GM12878 (cell line): Measurements from ENCODE around the gene PSMD1. TPM values are rescaled to one million over a fixed set of nuclear protein-coding genes. Genes with fewer than 3 reads are reported as not detected.

Experiments
- ATAC-seq: fragments of 200-7000 bp; cut with Tn5 transposase; 3 replicates; pipeline ENCODE4 v1.9.1; 2020; ENCODE audit warnings: mild to moderate bottlenecking, moderate library complexity
- BruUV-seq: library from RNA; stranded (reverse); fragments of 400-500 nt; replicated peaks from 2 replicates; lab custom pipeline; 2021; lab: Mats Ljungman, UMichigan
- CTCF ChIA-PET: fragments of 300-600 bp; sonication (Branson Sonifier 250); formaldehyde crosslinking; extraction: SDS; loops from one replicate; lab custom pipeline; 2021; ENCODE audit warnings: inconsistent platforms; lab: Yijun Ruan, JAX
- POLR2A ChIA-PET: fragments of 350-600 bp; formaldehyde crosslinking; extraction: SDS; loops from one replicate; lab custom pipeline; 2021; ENCODE audit warnings: inconsistent platforms; lab: Charles Lee
- RAD21 ChIA-PET: fragments of 300-600 bp; sonication (Branson Sonifier 250); formaldehyde crosslinking; loops from one replicate; lab custom pipeline; 2023; ENCODE audit warnings: antibody characterized with exemption; ENCODE audit not compliant: unreplicated experiment; lab: Charles Lee
- SMC1A ChIA-PET: fragments of 300-600 bp; sonication (Branson Sonifier 250); formaldehyde crosslinking; loops from one replicate; lab custom pipeline; 2023; ENCODE audit not compliant: unreplicated experiment, uncharacterized antibody; lab: Charles Lee
- DNase-seq: peaks from one replicate; pipeline ENCODE4 v3.0.0-alpha.2; 2011; ENCODE audit warnings: low read depth, low spot score
- FAIRE-seq: peaks from 3 replicates; lab custom pipeline; 2011; peaks lifted over from hg19 to GRCh38; lab: Jason Lieb, UNC
- H2AFZ ChIP-seq: 2 replicates; pipeline ENCODE4 v1.6.0; 2011; ENCODE audit warnings: low read depth, low read length, control low read depth; ENCODE audit not compliant: control insufficient read depth
- H3K27ac ChIP-seq: 2 replicates; pipeline ENCODE4 v1.5.1; 2011; ENCODE audit warnings: control low read depth; ENCODE audit not compliant: control insufficient read depth, insufficient read depth
- H3K27me3 ChIP-seq, 2 experiments: replicated peaks in 1 of 2; 2 replicates each; pipeline versions ENCODE4 v1.6.0 to v1.6.1; 2011; ENCODE audit warnings: low read length in 1 of 2; ENCODE audit not compliant: control insufficient read depth in 2 of 2, insufficient read depth in 2 of 2
- H3K36me3 ChIP-seq, 2 experiments: 2 replicates each; pipeline ENCODE4 v1.5.1; 2011; ENCODE audit warnings: low read length in 1 of 2; ENCODE audit not compliant: control insufficient read depth in 2 of 2, insufficient read depth in 2 of 2
- H3K4me1 ChIP-seq: 2 replicates; pipeline ENCODE4 v1.6.1; 2011; ENCODE audit warnings: mild to moderate bottlenecking, low read length, moderate library complexity, mixed read lengths; ENCODE audit not compliant: control insufficient read depth, insufficient read depth
- H3K4me2 ChIP-seq: 2 replicates; pipeline ENCODE4 v1.6.0; 2011; ENCODE audit warnings: control low read depth; ENCODE audit not compliant: control insufficient read depth, insufficient read depth
- H3K4me3 ChIP-seq: fragments of 200-600 bp; sonication (generic); 2 replicates; pipeline ENCODE4 v1.5.1; 2016
- H3K79me2 ChIP-seq: 2 replicates; pipeline ENCODE4 v1.6.0; 2011; ENCODE audit warnings: low read length; ENCODE audit not compliant: control insufficient read depth, insufficient read depth
- H3K9ac ChIP-seq: 2 replicates; pipeline ENCODE4 v1.8.0; 2011; ENCODE audit warnings: low read length, control low read depth, mixed read lengths; ENCODE audit not compliant: control insufficient read depth, insufficient read depth
- H3K9me3 ChIP-seq: replicated peaks from 3 replicates; pipeline ENCODE4 v1.5.1; 2011; ENCODE audit warnings: mild to moderate bottlenecking, low read length; ENCODE audit not compliant: control insufficient read depth, insufficient read depth
- H4K20me1 ChIP-seq: 2 replicates; pipeline ENCODE4 v1.6.0; 2011; ENCODE audit not compliant: control insufficient read depth, insufficient read depth
- ASH2L ChIP-seq: fragments of 300-600, 200-600 bp; sonication (generic); IDR thresholded peaks from 2 replicates; pipeline ENCODE4 v1.6.1; 2017; ENCODE audit warnings: low read depth, mild to moderate bottlenecking, borderline replicate concordance
- BHLHE40 ChIP-seq, 2 experiments: fragments of 450-650 bp in 1 of 2; IDR thresholded peaks; 2 replicates each; pipeline ENCODE4 v1.6.1; 2011 to 2017; ENCODE audit warnings: low read depth in 2 of 2, borderline replicate concordance in 1 of 2, improper control_type of control experiment in 1 of 2, low read length in 1 of 2, mild to moderate bottlenecking in 1 of 2
- CEBPB ChIP-seq, 2 experiments: fragments of 150-350 bp in 1 of 2; IDR thresholded peaks; 2 replicates each; pipeline ENCODE4 v1.6.1; 2012 to 2014; ENCODE audit warnings: low read depth in 2 of 2, low read length in 2 of 2, borderline replicate concordance in 1 of 2, inconsistent platforms in 1 of 2
- ESRRA ChIP-seq: IDR thresholded peaks from 2 replicates; pipeline ENCODE4 v1.6.1; 2012; ENCODE audit warnings: mild to moderate bottlenecking, low read length, improper control_type of control experiment
- FOXK2 ChIP-seq: fragments of 450-650 bp; IDR thresholded peaks from 2 replicates; pipeline ENCODE4 v1.6.1; 2017; ENCODE audit warnings: mild to moderate bottlenecking, moderate library complexity
- MYC ChIP-seq: IDR thresholded peaks from 2 replicates; pipeline ENCODE4 v1.6.1; 2011; ENCODE audit warnings: mild to moderate bottlenecking, low read length, moderate library complexity, inconsistent platforms; ENCODE audit not compliant: insufficient read depth, insufficient replicate concordance, insufficient read length, severe bottlenecking
- PAX8 ChIP-seq: fragments of 450-650 bp; IDR thresholded peaks from 2 replicates; pipeline ENCODE4 v1.6.1; 2017; ENCODE audit warnings: mild to moderate bottlenecking, moderate library complexity
- SIN3A ChIP-seq: IDR thresholded peaks from 2 replicates; pipeline ENCODE4 v1.6.1; 2012; ENCODE audit warnings: low read depth, low read length, improper control_type of control experiment
- SMAD5 ChIP-seq: IDR thresholded peaks from 2 replicates; pipeline ENCODE4 v1.6.1; 2016; ENCODE audit warnings: antibody characterized with exemption, low read depth
- SREBF1 ChIP-seq: IDR thresholded peaks from 2 replicates; pipeline ENCODE4 v1.6.1; 2012; ENCODE audit warnings: mild to moderate bottlenecking, low read length
- WGBS: methylation state at CpG from one replicate; pipeline ENCODE4 v1.1.6; 2016; ENCODE audit warnings: low lambda C conversion rate; ENCODE audit not compliant: insufficient replicate concordance, insufficient coverage; ENCODE audit errors: missing lambda C conversion rate; 5-methylcytosine and 5-hydroxymethylcytosine counted together
- in situ Hi-C: fragments of 300-500 bp; cut with MboI; formaldehyde crosslinking; loops from 9 replicates; pipeline ENCODE4 v1.14.3; 2018; ENCODE audit warnings: mixed read lengths
- intact Hi-C: fragments of 100-400 bp; cut with micrococcal nuclease; formaldehyde crosslinking; loops from one replicate; pipeline ENCODE4 v1.14.2; 2022; ENCODE audit not compliant: unreplicated experiment
- polyA plus RNA-seq, 11 experiments: library from polyadenylated mRNA; depleted of rRNA in 4 of 11; unstranded in 6 of 11; stranded (reverse) in 5 of 11; fragments of >200 nt; fragmentation: Nextera tagmentation in 4 of 11; fragmentation: Illumina TruSeq in 1 of 11; extraction: Ambion mirVana in 4 of 11; extraction: Trizol in 1 of 11; gene quantifications; 1 replicate in 1 of 11; 2 replicates in 10 of 11; pipeline versions ENCODE4 v1.2.1 to v1.2.3, GENCODE V29; 2011 to 2016; ENCODE audit warnings: inconsistent platforms in 2 of 11, missing spikeins in 2 of 11, low read depth in 1 of 11
- total RNA-seq, 4 experiments: library from RNA; depleted of rRNA in 3 of 4; stranded (reverse); fragments of >200 nt in 3 of 4; fragmentation: Illumina TruSeq in 1 of 4; extraction: Trizol in 1 of 4; gene quantifications; 2 replicates each; pipeline versions ENCODE4 v1.2.1 to v1.2.3, GENCODE V29; 2013 to 2021
- TF ChIP-seq, protein P1 (sequence below): IDR thresholded peaks from 2 replicates; pipeline ENCODE4 v1.6.1; 2011; ENCODE audit warnings: low read depth, low read length, improper control_type of control experiment, borderline replicate concordance
- TF ChIP-seq, protein P2 (sequence below): fragments of 450-650 bp; IDR thresholded peaks from 2 replicates; pipeline ENCODE4 v1.6.1; 2017; ENCODE audit warnings: borderline replicate concordance
- TF ChIP-seq, protein P3 (sequence below): fragments of 450-650 bp; IDR thresholded peaks from 2 replicates; pipeline ENCODE4 v1.6.1; 2016; ENCODE audit warnings: mild to moderate bottlenecking
- TF ChIP-seq, protein P4 (sequence below): IDR thresholded peaks from 2 replicates; pipeline ENCODE4 v1.6.1; 2012; ENCODE audit warnings: low read depth, low read length, improper control_type of control experiment
- TF ChIP-seq, protein P5 (sequence below): fragments of 450-650 bp; IDR thresholded peaks from 2 replicates; pipeline ENCODE4 v1.6.1; 2016; ENCODE audit warnings: mild to moderate bottlenecking

PSMD1 gene
- total and polyA plus RNA-seq, 10 of the 15 experiments (the other 5 are each of a cell fraction or from before 2014, with no cell fraction given), result 87.4 to 220 (median 139) TPM

DNA sequence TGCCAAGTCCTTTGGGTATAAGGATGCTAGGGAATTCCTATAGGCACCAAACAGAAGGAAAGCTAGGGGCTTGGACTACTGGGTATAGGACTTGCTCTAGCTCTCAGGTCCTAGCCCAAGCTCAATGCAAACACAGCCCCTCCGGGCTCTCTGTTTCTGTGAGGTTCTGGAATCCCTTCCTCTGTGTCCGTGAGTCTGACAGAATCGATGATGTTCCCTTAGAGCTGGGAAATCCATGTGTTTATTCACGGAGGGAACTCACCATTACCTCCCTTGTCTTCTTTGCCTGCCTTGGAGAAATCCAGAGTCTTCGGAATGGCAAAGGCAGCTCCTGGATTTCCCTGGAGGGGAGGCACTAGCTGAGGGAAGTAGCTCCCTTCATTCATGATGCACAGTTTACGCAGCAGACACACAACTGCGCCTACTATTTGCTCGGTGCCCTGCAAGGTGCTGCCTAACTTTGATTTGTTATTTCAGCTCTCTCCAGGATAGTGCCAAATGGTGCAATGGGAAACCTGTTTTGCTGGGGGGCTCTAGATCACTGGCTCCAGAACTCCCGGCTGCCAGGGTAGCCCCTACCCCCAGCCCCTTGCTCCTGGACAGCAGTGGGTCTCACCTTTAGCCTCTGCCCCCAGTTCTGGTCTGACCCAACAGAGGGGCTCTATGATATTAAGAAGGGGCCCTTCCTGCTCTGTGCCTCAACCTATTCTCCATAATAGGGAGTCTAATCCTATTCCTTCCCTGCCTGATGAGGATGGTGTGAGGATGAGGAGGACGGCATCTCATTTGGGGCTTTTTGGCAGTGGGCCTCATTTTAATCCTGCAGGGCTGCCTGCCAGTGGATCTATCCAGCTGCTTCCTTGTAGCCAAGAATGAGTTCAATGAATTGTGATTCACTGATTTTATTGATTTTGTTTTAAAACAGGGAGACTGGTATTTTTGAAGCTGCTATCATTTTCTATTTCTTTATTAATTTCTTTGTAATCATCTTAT, 8.4 kb upstream of the PSMD1 start:
- in situ Hi-C loops, result no loop called here
- ATAC-seq (no peak), FAIRE-seq (no peak), DNase-seq (no peak)
- Histone ChIP-seq H3K36me3 (no peaks in the 10 kb centered on the region), H3K79me2 (no peaks in the 10 kb centered on the region), H4K20me1 (no peaks in the 10 kb centered on the region), H3K4me3 (no peak overlapping the region), H3K4me2 (no peak overlapping the region), H3K4me1 (peaks cover 7% of the 10 kb centered on the region; the same call in 1 of the 2 replicates), H3K27me3 (peaks cover 0 to 2% of the 10 kb centered on the region in 2 experiments; a peak in 2 of 4 replicates), H3K9me3 (no peaks in the 10 kb centered on the region), H3K9ac (no peak overlapping the region), H2AFZ (no peak overlapping the region), H3K27ac (no peak overlapping the region)
- no TSS peak for BruUV-seq
- CTCF ChIA-PET, result interaction anchor here (0.6 to 2.9 kb wide), 6 partner anchors 8 to 202 kb away, joined by 3 to 9 read pairs (median 3); partner anchors contain the start of gene PSMD1
- intact Hi-C loops, result no loop called here
- TF ChIP-seq MYC, result no peak
- TF ChIP-seq PAX8, result no peak
- no peak for TF ChIP-seq BHLHE40 (IDR thresholded peaks at IDR 0.05; ENCODE audit: borderline replicate concordance in 1 of 2, low read depth in 2 of 2, low read length in 1 of 2)
- no peak for TF ChIP-seq ESRRA
- TF ChIP-seq ASH2L, result no peak
- TF ChIP-seq, protein P1, sequence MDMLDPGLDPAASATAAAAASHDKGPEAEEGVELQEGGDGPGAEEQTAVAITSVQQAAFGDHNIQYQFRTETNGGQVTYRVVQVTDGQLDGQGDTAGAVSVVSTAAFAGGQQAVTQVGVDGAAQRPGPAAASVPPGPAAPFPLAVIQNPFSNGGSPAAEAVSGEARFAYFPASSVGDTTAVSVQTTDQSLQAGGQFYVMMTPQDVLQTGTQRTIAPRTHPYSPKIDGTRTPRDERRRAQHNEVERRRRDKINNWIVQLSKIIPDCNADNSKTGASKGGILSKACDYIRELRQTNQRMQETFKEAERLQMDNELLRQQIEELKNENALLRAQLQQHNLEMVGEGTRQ, result no peak
- TF ChIP-seq, protein P2, sequence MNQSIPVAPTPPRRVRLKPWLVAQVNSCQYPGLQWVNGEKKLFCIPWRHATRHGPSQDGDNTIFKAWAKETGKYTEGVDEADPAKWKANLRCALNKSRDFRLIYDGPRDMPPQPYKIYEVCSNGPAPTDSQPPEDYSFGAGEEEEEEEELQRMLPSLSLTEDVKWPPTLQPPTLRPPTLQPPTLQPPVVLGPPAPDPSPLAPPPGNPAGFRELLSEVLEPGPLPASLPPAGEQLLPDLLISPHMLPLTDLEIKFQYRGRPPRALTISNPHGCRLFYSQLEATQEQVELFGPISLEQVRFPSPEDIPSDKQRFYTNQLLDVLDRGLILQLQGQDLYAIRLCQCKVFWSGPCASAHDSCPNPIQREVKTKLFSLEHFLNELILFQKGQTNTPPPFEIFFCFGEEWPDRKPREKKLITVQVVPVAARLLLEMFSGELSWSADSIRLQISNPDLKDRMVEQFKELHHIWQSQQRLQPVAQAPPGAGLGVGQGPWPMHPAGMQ, result no peak
- no peak for TF ChIP-seq SREBF1
- TF ChIP-seq, protein P3, sequence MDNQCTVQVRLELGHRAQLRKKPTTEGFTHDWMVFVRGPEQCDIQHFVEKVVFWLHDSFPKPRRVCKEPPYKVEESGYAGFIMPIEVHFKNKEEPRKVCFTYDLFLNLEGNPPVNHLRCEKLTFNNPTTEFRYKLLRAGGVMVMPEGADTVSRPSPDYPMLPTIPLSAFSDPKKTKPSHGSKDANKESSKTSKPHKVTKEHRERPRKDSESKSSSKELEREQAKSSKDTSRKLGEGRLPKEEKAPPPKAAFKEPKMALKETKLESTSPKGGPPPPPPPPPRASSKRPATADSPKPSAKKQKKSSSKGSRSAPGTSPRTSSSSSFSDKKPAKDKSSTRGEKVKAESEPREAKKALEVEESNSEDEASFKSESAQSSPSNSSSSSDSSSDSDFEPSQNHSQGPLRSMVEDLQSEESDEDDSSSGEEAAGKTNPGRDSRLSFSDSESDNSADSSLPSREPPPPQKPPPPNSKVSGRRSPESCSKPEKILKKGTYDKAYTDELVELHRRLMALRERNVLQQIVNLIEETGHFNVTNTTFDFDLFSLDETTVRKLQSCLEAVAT, result no peak
- TF ChIP-seq, protein P4, sequence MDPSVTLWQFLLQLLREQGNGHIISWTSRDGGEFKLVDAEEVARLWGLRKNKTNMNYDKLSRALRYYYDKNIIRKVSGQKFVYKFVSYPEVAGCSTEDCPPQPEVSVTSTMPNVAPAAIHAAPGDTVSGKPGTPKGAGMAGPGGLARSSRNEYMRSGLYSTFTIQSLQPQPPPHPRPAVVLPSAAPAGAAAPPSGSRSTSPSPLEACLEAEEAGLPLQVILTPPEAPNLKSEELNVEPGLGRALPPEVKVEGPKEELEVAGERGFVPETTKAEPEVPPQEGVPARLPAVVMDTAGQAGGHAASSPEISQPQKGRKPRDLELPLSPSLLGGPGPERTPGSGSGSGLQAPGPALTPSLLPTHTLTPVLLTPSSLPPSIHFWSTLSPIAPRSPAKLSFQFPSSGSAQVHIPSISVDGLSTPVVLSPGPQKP, result no peak
- TF ChIP-seq SMAD5, result no peak
- TF ChIP-seq CEBPB (IDR thresholded peaks at IDR 0.05; ENCODE audit: borderline replicate concordance in 1 of 2, low read depth in 2 of 2, low read length in 2 of 2), result no peak
- TF ChIP-seq SIN3A, result no peak
- TF ChIP-seq, protein P5, sequence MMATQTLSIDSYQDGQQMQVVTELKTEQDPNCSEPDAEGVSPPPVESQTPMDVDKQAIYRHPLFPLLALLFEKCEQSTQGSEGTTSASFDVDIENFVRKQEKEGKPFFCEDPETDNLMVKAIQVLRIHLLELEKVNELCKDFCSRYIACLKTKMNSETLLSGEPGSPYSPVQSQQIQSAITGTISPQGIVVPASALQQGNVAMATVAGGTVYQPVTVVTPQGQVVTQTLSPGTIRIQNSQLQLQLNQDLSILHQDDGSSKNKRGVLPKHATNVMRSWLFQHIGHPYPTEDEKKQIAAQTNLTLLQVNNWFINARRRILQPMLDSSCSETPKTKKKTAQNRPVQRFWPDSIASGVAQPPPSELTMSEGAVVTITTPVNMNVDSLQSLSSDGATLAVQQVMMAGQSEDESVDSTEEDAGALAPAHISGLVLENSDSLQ, result no peak
- no peak for TF ChIP-seq FOXK2
- POLR2A ChIA-PET, result no interaction called here
- SMC1A ChIA-PET, result interaction anchor here (0.6 to 1.7 kb wide), 2 partner anchors 10 to 224 kb away, joined by 3 read pairs; no protein-coding TSS in a partner anchor
- RAD21 ChIA-PET, result interaction anchor here (0.8 kb wide), 1 partner anchor 224 kb away, joined by 3 read pairs; no protein-coding TSS in a partner anchor
- WGBS, result 17% methylated on average over 10 of the region's 10 CpGs
